GM18951 (cell line): ENCODE measurements around the gene PHEX.

Experiments
- POLR2A ChIP-seq: IDR thresholded peaks from 4 replicates; pipeline ENCODE4 v1.6.1; 2011; ENCODE audit warnings: mild to moderate bottlenecking; ENCODE audit not compliant: insufficient read length, insufficient read depth; ENCODE audit errors: extremely low read depth
- in situ Hi-C: fragments of 300-500 bp; cut with MboI; formaldehyde crosslinking; loops from one replicate; pipeline ENCODE4 v1.12.0; 2022; ENCODE audit warnings: low sequenced_read_pairs, mixed read lengths, inconsistent platforms; ENCODE audit not compliant: unreplicated experiment

The PHEX gene

GRCh38 chrX:22025751-22026150, 6.4 kb upstream of the PHEX start:
- TF ChIP-seq POLR2A, result no peak
- in situ Hi-C loops, result no loop called here

GRCh38 chrX:22026731-22027130, 5.4 kb upstream of the PHEX start:
- in situ Hi-C loops, result no loop called here
- no peak for TF ChIP-seq POLR2A

- in situ Hi-C loops, result no loop called here
- no peak for TF ChIP-seq POLR2A
Observed at GRCh38 chrX:22032506-22032905, 381 bp downstream of the PHEX start.

- TF ChIP-seq POLR2A, result no peak
- in situ Hi-C loops, result no loop called here
Observed at GRCh38 chrX:22033818-22034217, 1.7 kb downstream of the PHEX start.

- TF ChIP-seq POLR2A, result no peak
Observed at GRCh38 chrX:22035236-22035635, 3.1 kb downstream of the PHEX start.

GRCh38 chrX:22037225-22037624, 5.1 kb downstream of the PHEX start:
- no peak for TF ChIP-seq POLR2A
- in situ Hi-C loops, result no loop called here

More at GRCh38 chrX:22035236-22035635, 3.1 kb downstream of the PHEX start:
- in situ Hi-C loops, result no loop called here

- in situ Hi-C loops, result no loop called here
- TF ChIP-seq POLR2A, result no peak
Observed at GRCh38 chrX:22037911-22038537, 5.9 kb downstream of the PHEX start.

- no peak for TF ChIP-seq POLR2A
- in situ Hi-C loops, result no loop called here
Observed at GRCh38 chrX:22039541-22039940, 7.4 kb downstream of the PHEX start.

GRCh38 chrX:22040184-22040583, 8.1 kb downstream of the PHEX start:
- in situ Hi-C loops, result no loop called here

GRCh38 chrX:22041907-22042530, 9.9 kb downstream of the PHEX start:
- no peak for TF ChIP-seq POLR2A
- in situ Hi-C loops, result no loop called here

More at GRCh38 chrX:22040184-22040583, 8.1 kb downstream of the PHEX start:
- TF ChIP-seq POLR2A, result no peak

- no peak for TF ChIP-seq POLR2A
- in situ Hi-C loops, result no loop called here
Observed at GRCh38 chrX:22043872-22044271, 11.7 kb downstream of the PHEX start.

- in situ Hi-C loops, result no loop called here
Observed at GRCh38 chrX:22047468-22047867, 15.3 kb downstream of the PHEX start.

GRCh38 chrX:22053481-22053880, 21.4 kb downstream of the PHEX start:
- no peak for TF ChIP-seq POLR2A

More at GRCh38 chrX:22047468-22047867, 15.3 kb downstream of the PHEX start:
- TF ChIP-seq POLR2A, result no peak

GRCh38 chrX:22056235-22056634, 24.1 kb downstream of the PHEX start:
- no peak for TF ChIP-seq POLR2A
- in situ Hi-C loops, result no loop called here

More at GRCh38 chrX:22053481-22053880, 21.4 kb downstream of the PHEX start:
- in situ Hi-C loops, result no loop called here
